B cell (primary cell): ENCODE results near the gene MORN4. TPM values are rescaled to one million over a fixed set of nuclear protein-coding genes. Genes with fewer than 3 reads are reported as not detected.

ENCODE experiments used
- ATAC-seq: fragments of 200-7000 bp; cut with Tn5 transposase; one replicate; pipeline ENCODE4 v1.10.0; 2021; ENCODE audit warnings: low read depth, mild to moderate bottlenecking, moderate number of reproducible peaks, moderate library complexity
- CTCF ChIA-PET: fragments of 350-600 bp; sonication (Branson Sonifier 250); formaldehyde crosslinking; loops from one replicate; lab custom pipeline; 2021; ENCODE audit warnings: antibody characterized with exemption, inconsistent platforms; lab: Charles Lee
- POLR2A ChIA-PET: fragments of 350-600 bp; sonication (Branson Sonifier 250); formaldehyde crosslinking; loops from one replicate; lab custom pipeline; 2021; ENCODE audit warnings: antibody characterized with exemption; lab: Charles Lee
- DNase-seq: peaks from one replicate; pipeline ENCODE4 v3.0.0; 2013
- H2AFZ ChIP-seq: 2 replicates; pipeline ENCODE4 v1.6.1; 2012; ENCODE audit warnings: mild to moderate bottlenecking, low read depth, low read length; ENCODE audit not compliant: insufficient read depth, poor library complexity, severe bottlenecking
- H3K27ac ChIP-seq, 2 donors: 1 replicate in 1 of 2; 2 replicates in 1 of 2; pipeline ENCODE4 v1.5.1; 2012 to 2013; ENCODE audit warnings: low read length in 2 of 2, mild to moderate bottlenecking in 2 of 2, moderate library complexity in 1 of 2
- H3K27me3 ChIP-seq, 4 experiments: fragments of 200-600 bp in 1 of 4; sonication (generic) in 1 of 4; replicated peaks in 1 of 4; 1 replicate in 2 of 4; 2 replicates in 2 of 4; pipeline versions ENCODE4 v1.6.1 to v1.7.0; 2013 to 2016; ENCODE audit warnings: low read length in 3 of 4, mild to moderate bottlenecking in 2 of 4, mixed read lengths in 1 of 4, moderate library complexity in 1 of 4; ENCODE audit not compliant: insufficient read depth in 4 of 4, control insufficient read depth in 3 of 4; ENCODE audit errors: control extremely low read depth in 1 of 4
- H3K36me3 ChIP-seq, 2 experiments: replicated peaks in 1 of 2; 1 replicate in 1 of 2; 2 replicates in 1 of 2; pipeline versions ENCODE4 v1.6.1 to v1.7.1; 2013; ENCODE audit warnings: low read length in 1 of 2; ENCODE audit not compliant: insufficient read depth in 2 of 2, control insufficient read depth in 1 of 2; ENCODE audit errors: control extremely low read depth in 1 of 2, extremely low read depth in 1 of 2
- H3K4me1 ChIP-seq, 2 donors: fragments of 200-600 bp in 1 of 2; sonication (generic) in 1 of 2; 1 replicate in 1 of 2; 2 replicates in 1 of 2; pipeline versions ENCODE4 v1.5.1 to v1.6.1; 2013 to 2017; ENCODE audit warnings: low read length in 2 of 2; ENCODE audit not compliant: control insufficient read depth in 2 of 2, insufficient read depth in 2 of 2
- H3K4me2 ChIP-seq: replicated peaks from 2 replicates; pipeline ENCODE3; 2012; ENCODE audit warnings: mild to moderate bottlenecking, low read depth, low read length; ENCODE audit not compliant: poor library complexity, severe bottlenecking
- H3K4me3 ChIP-seq, 5 experiments: fragments of 200-600 bp in 1 of 5; sonication (generic) in 1 of 5; 1 replicate in 3 of 5; 2 replicates in 2 of 5; pipeline versions ENCODE4 v1.5.1 to v1.7.0; 2011 to 2016; ENCODE audit warnings: low read length in 4 of 5, mild to moderate bottlenecking in 4 of 5, low read depth in 2 of 5, control low read depth in 1 of 5, moderate library complexity in 1 of 5; ENCODE audit not compliant: insufficient read depth in 1 of 5; ENCODE audit errors: control extremely low read depth in 1 of 5, extremely low read depth in 1 of 5
- H3K79me2 ChIP-seq: fragments of 200-600 bp; sonication (generic); one replicate; pipeline ENCODE4 v1.6.0; 2016; ENCODE audit warnings: low read length; ENCODE audit not compliant: control insufficient read depth, insufficient read depth
- H3K9ac ChIP-seq: fragments of 200-600 bp; sonication (generic); 2 replicates; pipeline ENCODE4 v1.6.1; 2017; ENCODE audit warnings: mild to moderate bottlenecking, low read length, moderate library complexity
- H3K9me3 ChIP-seq, 3 donors: one replicate each; pipeline versions ENCODE4 v1.6.1 to v1.7.1; 2013; ENCODE audit warnings: low read length in 2 of 3; ENCODE audit not compliant: control insufficient read depth in 2 of 3, insufficient read depth in 1 of 3; ENCODE audit errors: control extremely low read depth in 1 of 3
- H4K20me1 ChIP-seq: 2 replicates; pipeline ENCODE4 v1.6.0; 2012; ENCODE audit warnings: mild to moderate bottlenecking, low read length; ENCODE audit not compliant: insufficient read depth, control insufficient read depth, poor library complexity, severe bottlenecking
- H3K27ac Mint-ChIP-seq: one replicate; pipeline ENCODE4 v1.8.0; 2021; ENCODE audit warnings: mixed read lengths
- H3K27me3 Mint-ChIP-seq: one replicate; pipeline ENCODE4 v1.8.0; 2021; ENCODE audit warnings: mixed read lengths
- H3K4me1 Mint-ChIP-seq: one replicate; pipeline ENCODE4 v1.8.0; 2021; ENCODE audit warnings: mixed read lengths
- H3K4me3 Mint-ChIP-seq: one replicate; pipeline ENCODE4 v1.8.0; 2021; ENCODE audit warnings: mixed read lengths
- H3K9me3 Mint-ChIP-seq: one replicate; pipeline ENCODE4 v1.8.0; 2022; ENCODE audit warnings: mixed read lengths; ENCODE audit not compliant: insufficient read depth
- EZH2 ChIP-seq: IDR thresholded peaks from 2 replicates; pipeline ENCODE4 v1.6.1; 2012; ENCODE audit warnings: borderline replicate concordance, low read depth, mild to moderate bottlenecking, moderate library complexity, low read length; ENCODE audit not compliant: insufficient read depth, poor library complexity, severe bottlenecking
- WGBS: methylation state at CpG from one replicate; pipeline ENCODE4 v1.1.5; 2013; ENCODE audit warnings: missing lambda C conversion rate; ENCODE audit not compliant: insufficient coverage; 5-methylcytosine and 5-hydroxymethylcytosine counted together
- intact Hi-C: fragments of 100-400 bp; cut with micrococcal nuclease; formaldehyde crosslinking; loops from one replicate; pipeline ENCODE4 v1.10.0; 2022
- polyA plus RNA-seq: library from polyadenylated mRNA; depleted of rRNA; stranded (reverse); fragments of >200 nt; gene quantifications from 2 replicates; pipeline ENCODE4 v1.2.3, GENCODE V29; 2012
- total RNA-seq, 2 donors: library from RNA; stranded (reverse); fragments of 120-200 nt in 1 of 2; gene quantifications; 1 replicate in 1 of 2; 2 replicates in 1 of 2; pipeline versions ENCODE4 v1.2.3 to v1.2.4, GENCODE V29; 2013 to 2022
- TF ChIP-seq, protein P1 (sequence below): fragments of 200-600 bp; IDR thresholded peaks from one replicate; pipeline ENCODE4 v1.8.0; 2022; ENCODE audit warnings: antibody characterized with exemption, mild to moderate bottlenecking

Gene MORN4
- total and polyA plus RNA-seq, 2 donors (not counting 1 experiment from before 2014, with no cell fraction given) = 1.5 to 2.8 TPM

DNA sequence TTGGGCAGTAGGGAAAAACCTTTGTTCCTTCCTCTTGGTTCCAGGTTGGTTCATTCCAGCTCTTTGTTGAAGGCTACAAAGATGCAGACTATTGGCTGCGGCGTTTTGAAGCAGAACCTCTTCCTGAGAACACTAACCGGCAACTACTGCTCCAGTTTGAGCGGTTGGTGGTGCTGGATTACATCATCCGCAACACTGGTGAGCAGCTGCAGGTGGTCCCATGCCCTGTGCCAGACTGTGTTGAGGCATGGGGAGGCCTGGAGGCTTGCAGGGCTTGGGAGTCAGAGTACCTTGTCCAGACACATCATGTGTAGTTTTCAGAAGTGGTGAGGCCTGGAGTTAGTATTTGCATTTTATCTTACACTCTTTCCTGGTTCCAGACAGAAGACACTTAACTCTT is 23.5 kb upstream of the MORN4 start:
- H3K27me3 ChIP-seq = no peaks in the 10 kb centered on the region
- no peak overlapping the region for H3K9ac ChIP-seq
- H3K4me1 ChIP-seq = no peaks in the 10 kb centered on the region
- 100% methylated on average over 5 of the region's 5 CpGs for WGBS
- no peaks in the 10 kb centered on the region for H4K20me1 ChIP-seq
- Mint-ChIP-seq H3K4me3 (no peak overlapping the region), H3K4me1 (no peaks in the 10 kb centered on the region), H3K9me3 (no peaks in the 10 kb centered on the region), H3K27ac (no peak overlapping the region), H3K27me3 (no peaks in the 10 kb centered on the region)
- H3K9me3 ChIP-seq = no peaks in the 10 kb centered on the region
- H3K36me3 ChIP-seq = peaks cover 16 to 37% of the 10 kb centered on the region in 2 experiments
- intact Hi-C loops = no loop called here
- TF ChIP-seq, protein P1, sequence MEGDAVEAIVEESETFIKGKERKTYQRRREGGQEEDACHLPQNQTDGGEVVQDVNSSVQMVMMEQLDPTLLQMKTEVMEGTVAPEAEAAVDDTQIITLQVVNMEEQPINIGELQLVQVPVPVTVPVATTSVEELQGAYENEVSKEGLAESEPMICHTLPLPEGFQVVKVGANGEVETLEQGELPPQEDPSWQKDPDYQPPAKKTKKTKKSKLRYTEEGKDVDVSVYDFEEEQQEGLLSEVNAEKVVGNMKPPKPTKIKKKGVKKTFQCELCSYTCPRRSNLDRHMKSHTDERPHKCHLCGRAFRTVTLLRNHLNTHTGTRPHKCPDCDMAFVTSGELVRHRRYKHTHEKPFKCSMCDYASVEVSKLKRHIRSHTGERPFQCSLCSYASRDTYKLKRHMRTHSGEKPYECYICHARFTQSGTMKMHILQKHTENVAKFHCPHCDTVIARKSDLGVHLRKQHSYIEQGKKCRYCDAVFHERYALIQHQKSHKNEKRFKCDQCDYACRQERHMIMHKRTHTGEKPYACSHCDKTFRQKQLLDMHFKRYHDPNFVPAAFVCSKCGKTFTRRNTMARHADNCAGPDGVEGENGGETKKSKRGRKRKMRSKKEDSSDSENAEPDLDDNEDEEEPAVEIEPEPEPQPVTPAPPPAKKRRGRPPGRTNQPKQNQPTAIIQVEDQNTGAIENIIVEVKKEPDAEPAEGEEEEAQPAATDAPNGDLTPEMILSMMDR = no peak
- no peak for TF ChIP-seq EZH2
- DNase-seq = no peak
- CTCF ChIA-PET = no interaction called here
- no peak overlapping the region for H3K4me3 ChIP-seq
- POLR2A ChIA-PET = no interaction called here
- H3K4me2 ChIP-seq = no peak overlapping the region
- ATAC-seq = no peak
- H2AFZ ChIP-seq = no peak overlapping the region
- no peaks in the 10 kb centered on the region for H3K79me2 ChIP-seq
- no peak overlapping the region for H3K27ac ChIP-seq

DNA sequence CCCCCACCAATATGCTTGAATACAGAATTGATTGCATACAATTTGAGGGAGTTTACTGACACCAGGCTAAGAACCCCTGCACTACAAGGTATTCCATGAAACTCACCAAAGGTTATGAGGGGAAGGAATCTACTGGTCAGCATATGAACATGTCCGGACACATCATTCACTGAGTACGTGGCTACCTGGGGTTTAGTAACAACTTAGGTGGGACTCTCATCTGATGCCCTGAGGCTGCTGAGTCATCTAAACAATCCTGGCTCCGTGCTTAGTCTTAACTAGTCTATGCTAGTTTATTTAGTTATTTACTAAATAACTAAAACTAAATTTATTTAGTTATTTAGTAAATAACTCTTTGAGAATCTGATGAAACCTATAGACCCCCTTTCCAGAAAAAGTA is 18.5 kb upstream of the MORN4 start:
- no peaks in the 10 kb centered on the region for H3K27me3 ChIP-seq
- no peak overlapping the region for H3K4me3 ChIP-seq
- H3K9me3 Mint-ChIP-seq = no peaks in the 10 kb centered on the region
- H4K20me1 ChIP-seq = no peaks in the 10 kb centered on the region
- intact Hi-C loops = no loop called here
- H2AFZ ChIP-seq = no peak overlapping the region
- H3K4me3 Mint-ChIP-seq = no peak overlapping the region
- peaks cover 19% of the 10 kb centered on the region for H3K4me1 Mint-ChIP-seq
- peaks cover 22 to 40% of the 10 kb centered on the region in 2 experiments for H3K36me3 ChIP-seq
- DNase-seq (no peak), ATAC-seq (no peak)
- no peak for TF ChIP-seq EZH2
- TF ChIP-seq, protein P1 = no peak
- H3K9me3 ChIP-seq = no peaks in the 10 kb centered on the region
- WGBS = no CpG with 5 or more reads among the region's 3 CpGs
- POLR2A ChIA-PET = no interaction called here
- no peak overlapping the region for H3K27ac ChIP-seq
- H3K9ac ChIP-seq = no peak overlapping the region
- peaks cover 11 to 13% of the 10 kb centered on the region in 2 donors for H3K4me1 ChIP-seq
- peaks cover 24% of the 10 kb centered on the region for H3K79me2 ChIP-seq
- CTCF ChIA-PET = no interaction called here
- no peak overlapping the region for H3K4me2 ChIP-seq
- H3K27me3 Mint-ChIP-seq = no peaks in the 10 kb centered on the region
- H3K27ac Mint-ChIP-seq = no peak overlapping the region
